HepG2 (cell line): ENCODE measurements around the gene CLDN4. TPM values are rescaled to one million over a fixed set of nuclear protein-coding genes. Genes with fewer than 3 reads are reported as not detected.

ENCODE experiments used
- BCL6 ChIP-seq: IDR thresholded peaks from 2 replicates; pipeline ENCODE4 v1.6.1; 2016; ENCODE audit warnings: missing genetic modification reagents, missing compliant biosample characterization
- DBP ChIP-seq: sonication (generic); formaldehyde crosslinking; IDR thresholded peaks from 2 replicates; pipeline ENCODE4 v1.4.0; 2020; ENCODE audit warnings: missing genetic modification reagents; ENCODE audit errors: not compliant biosample characterization
- FOXC1 ChIP-seq: sonication (generic); formaldehyde crosslinking; IDR thresholded peaks from 2 replicates; pipeline ENCODE4 v1.8.0; 2022; ENCODE audit warnings: mild to moderate bottlenecking, missing genetic modification reagents, borderline replicate concordance
- FOXO1 ChIP-seq: sonication (generic); formaldehyde crosslinking; IDR thresholded peaks from 2 replicates; pipeline ENCODE4 v1.4.0; 2020; ENCODE audit warnings: missing genetic modification reagents
- IRF1 ChIP-seq: sonication (generic); formaldehyde crosslinking; IDR thresholded peaks from 2 replicates; pipeline ENCODE4 v1.4.0; 2020; ENCODE audit warnings: low read depth, mild to moderate bottlenecking, missing genetic modification reagents
- JUN ChIP-seq: sonication (generic); formaldehyde crosslinking; IDR thresholded peaks from 2 replicates; pipeline ENCODE4 v1.4.0; 2020; ENCODE audit warnings: mild to moderate bottlenecking, missing genetic modification reagents
- LBX2 ChIP-seq: sonication (generic); formaldehyde crosslinking; IDR thresholded peaks from 2 replicates; pipeline ENCODE4 v1.5.0; 2020; ENCODE audit warnings: missing genetic modification reagents, mild to moderate bottlenecking, borderline replicate concordance
- PAWR ChIP-seq: sonication (generic); formaldehyde crosslinking; IDR thresholded peaks from 2 replicates; pipeline ENCODE4 v1.4.0; 2020; ENCODE audit warnings: missing genetic modification reagents, mild to moderate bottlenecking, borderline replicate concordance
- PCBP2 ChIP-seq: fragments of 200-400 bp; formaldehyde crosslinking; optimal IDR thresholded peaks from 2 replicates; pipeline ENCODE3; 2018; ENCODE audit warnings: low read length, low read depth; ENCODE audit not compliant: poor library complexity, severe bottlenecking
- RFXANK ChIP-seq: IDR thresholded peaks from 2 replicates; pipeline ENCODE4 v1.6.1; 2016
- TCF7L2 ChIP-seq: IDR thresholded peaks from 2 replicates; pipeline ENCODE4 v1.6.1; 2011; ENCODE audit warnings: mild to moderate bottlenecking, low read depth, low read length, moderate library complexity
- WIZ ChIP-seq: sonication (generic); formaldehyde crosslinking; IDR thresholded peaks from 2 replicates; pipeline ENCODE4 v1.5.1; 2020; ENCODE audit warnings: mild to moderate bottlenecking, missing genetic modification reagents
- XRCC5 ChIP-seq: fragments of 200-400 bp; formaldehyde crosslinking; optimal IDR thresholded peaks from 2 replicates; pipeline ENCODE3; 2017; ENCODE audit warnings: mild to moderate bottlenecking, low read length
- ZFP36 ChIP-seq: fragments of 150-350 bp; IDR thresholded peaks from 2 replicates; pipeline ENCODE4 v1.6.1; 2018; ENCODE audit warnings: borderline replicate concordance, low read length, low read depth; ENCODE audit not compliant: partially characterized antibody
- ZNF124 ChIP-seq: sonication (generic); formaldehyde crosslinking; IDR thresholded peaks from 2 replicates; pipeline ENCODE4 v1.4.0; 2020; ENCODE audit warnings: missing genetic modification reagents
- ZNF605 ChIP-seq: sonication (generic); formaldehyde crosslinking; IDR thresholded peaks from 2 replicates; pipeline ENCODE4 v1.8.0; 2022; ENCODE audit warnings: mild to moderate bottlenecking, missing genetic modification reagents
- ZNF629 ChIP-seq: sonication (generic); formaldehyde crosslinking; conservative IDR thresholded peaks from 2 replicates; pipeline ENCODE4 v1.5.0; 2020; ENCODE audit warnings: missing genetic modification reagents
- ZNF724P ChIP-seq: sonication (generic); formaldehyde crosslinking; IDR thresholded peaks from 2 replicates; pipeline ENCODE4 v1.8.0; 2022; ENCODE audit warnings: missing genetic modification reagents, borderline replicate concordance
- ZNF772 ChIP-seq: sonication (generic); formaldehyde crosslinking; IDR thresholded peaks from 2 replicates; pipeline ENCODE4 v1.5.0; 2020; ENCODE audit warnings: mild to moderate bottlenecking, missing genetic modification reagents
- ZNF782 ChIP-seq: sonication (generic); formaldehyde crosslinking; IDR thresholded peaks from 2 replicates; pipeline ENCODE4 v1.4.0; 2020; ENCODE audit warnings: missing genetic modification reagents, mild to moderate bottlenecking, borderline replicate concordance
- ZNF839 ChIP-seq: sonication (generic); formaldehyde crosslinking; IDR thresholded peaks from 2 replicates; pipeline ENCODE4 v1.4.0; 2020; ENCODE audit warnings: missing genetic modification reagents, mild to moderate bottlenecking, borderline replicate concordance
- polyA plus RNA-seq, 8 experiments: library from polyadenylated mRNA; depleted of rRNA in 3 of 8; stranded (reverse) in 7 of 8; unstranded in 1 of 8; fragments of >200 nt; fragmentation: Illumina TruSeq in 4 of 8; extraction: Trizol in 4 of 8; gene quantifications; 2 replicates each; pipeline versions ENCODE4 v1.2.1 to v1.2.3, GENCODE V29; 2011 to 2016; ENCODE audit warnings: low read depth in 4 of 8, missing spikeins in 1 of 8, mixed read lengths in 1 of 8; ENCODE audit not compliant: insufficient read depth in 1 of 8
- total RNA-seq, 5 experiments: library from RNA; depleted of rRNA; stranded (reverse); fragments of >200 nt; fragmentation: Illumina TruSeq; extraction: Trizol; gene quantifications; 2 replicates each; pipeline ENCODE4 v1.2.3, GENCODE V29; 2016; ENCODE audit warnings: low read depth in 1 of 5
- TF ChIP-seq, protein P1 (sequence below): sonication (generic); formaldehyde crosslinking; IDR thresholded peaks from 2 replicates; pipeline ENCODE4 v1.4.0; 2020; ENCODE audit warnings: missing genetic modification reagents
- TF ChIP-seq, protein P2 (sequence below): sonication (generic); formaldehyde crosslinking; conservative IDR thresholded peaks from 2 replicates; pipeline ENCODE4 v1.4.0; 2020; ENCODE audit warnings: mild to moderate bottlenecking, missing genetic modification reagents, moderate library complexity
- TF ChIP-seq, protein P3 (sequence below): IDR thresholded peaks from 2 replicates; pipeline ENCODE4 v1.6.1; 2016

CLDN4 gene
- total and polyA plus RNA-seq, 2 of the 13 experiments (the other 11 are each of a cell fraction or from before 2014, with no cell fraction given): 28.2 to 35.7 TPM

GRCh38 chr7:73871163-73872011 lies 40.6 kb downstream of the CLDN4 start (continued):
- TF ChIP-seq LBX2 (CRISPR knock-in tag) (no peak), JUN (CRISPR knock-in tag) (no peak), PAWR (CRISPR knock-in tag) (no peak), TCF7L2 (no peak), WIZ (CRISPR knock-in tag) (no peak), ZFP36 (no peak), BCL6 (no peak), ZNF772 (CRISPR knock-in tag) (no peak), ZNF782 (CRISPR knock-in tag) (no peak), ZNF629 (CRISPR knock-in tag) (no peak), DBP (CRISPR knock-in tag) (no peak), FOXO1 (CRISPR knock-in tag) (no peak), ZNF605 (CRISPR knock-in tag) (0 out of 2 replicates have a peak, but pooled peaks have one; percentile 27), PCBP2 (no peak), ZNF124 (CRISPR knock-in tag) (no peak), FOXC1 (CRISPR knock-in tag) (no peak), RFXANK (CRISPR knock-in tag) (no peak), IRF1 (CRISPR knock-in tag) (no peak), ZNF839 (CRISPR knock-in tag) (no peak), ZNF724P (CRISPR knock-in tag) (peak; percentile 43; the same call in 1 of the 2 replicates), XRCC5 (no peak)
- TF ChIP-seq, protein P1, sequence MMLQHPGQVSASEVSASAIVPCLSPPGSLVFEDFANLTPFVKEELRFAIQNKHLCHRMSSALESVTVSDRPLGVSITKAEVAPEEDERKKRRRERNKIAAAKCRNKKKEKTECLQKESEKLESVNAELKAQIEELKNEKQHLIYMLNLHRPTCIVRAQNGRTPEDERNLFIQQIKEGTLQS (CRISPR knock-in tag): no peak
- TF ChIP-seq, protein P2, sequence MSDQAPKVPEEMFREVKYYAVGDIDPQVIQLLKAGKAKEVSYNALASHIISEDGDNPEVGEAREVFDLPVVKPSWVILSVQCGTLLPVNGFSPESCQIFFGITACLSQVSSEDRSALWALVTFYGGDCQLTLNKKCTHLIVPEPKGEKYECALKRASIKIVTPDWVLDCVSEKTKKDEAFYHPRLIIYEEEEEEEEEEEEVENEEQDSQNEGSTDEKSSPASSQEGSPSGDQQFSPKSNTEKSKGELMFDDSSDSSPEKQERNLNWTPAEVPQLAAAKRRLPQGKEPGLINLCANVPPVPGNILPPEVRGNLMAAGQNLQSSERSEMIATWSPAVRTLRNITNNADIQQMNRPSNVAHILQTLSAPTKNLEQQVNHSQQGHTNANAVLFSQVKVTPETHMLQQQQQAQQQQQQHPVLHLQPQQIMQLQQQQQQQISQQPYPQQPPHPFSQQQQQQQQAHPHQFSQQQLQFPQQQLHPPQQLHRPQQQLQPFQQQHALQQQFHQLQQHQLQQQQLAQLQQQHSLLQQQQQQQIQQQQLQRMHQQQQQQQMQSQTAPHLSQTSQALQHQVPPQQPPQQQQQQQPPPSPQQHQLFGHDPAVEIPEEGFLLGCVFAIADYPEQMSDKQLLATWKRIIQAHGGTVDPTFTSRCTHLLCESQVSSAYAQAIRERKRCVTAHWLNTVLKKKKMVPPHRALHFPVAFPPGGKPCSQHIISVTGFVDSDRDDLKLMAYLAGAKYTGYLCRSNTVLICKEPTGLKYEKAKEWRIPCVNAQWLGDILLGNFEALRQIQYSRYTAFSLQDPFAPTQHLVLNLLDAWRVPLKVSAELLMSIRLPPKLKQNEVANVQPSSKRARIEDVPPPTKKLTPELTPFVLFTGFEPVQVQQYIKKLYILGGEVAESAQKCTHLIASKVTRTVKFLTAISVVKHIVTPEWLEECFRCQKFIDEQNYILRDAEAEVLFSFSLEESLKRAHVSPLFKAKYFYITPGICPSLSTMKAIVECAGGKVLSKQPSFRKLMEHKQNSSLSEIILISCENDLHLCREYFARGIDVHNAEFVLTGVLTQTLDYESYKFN (CRISPR knock-in tag): 0 out of 2 replicates have a peak, but pooled peaks have one; percentile 9
- TF ChIP-seq, protein P3, sequence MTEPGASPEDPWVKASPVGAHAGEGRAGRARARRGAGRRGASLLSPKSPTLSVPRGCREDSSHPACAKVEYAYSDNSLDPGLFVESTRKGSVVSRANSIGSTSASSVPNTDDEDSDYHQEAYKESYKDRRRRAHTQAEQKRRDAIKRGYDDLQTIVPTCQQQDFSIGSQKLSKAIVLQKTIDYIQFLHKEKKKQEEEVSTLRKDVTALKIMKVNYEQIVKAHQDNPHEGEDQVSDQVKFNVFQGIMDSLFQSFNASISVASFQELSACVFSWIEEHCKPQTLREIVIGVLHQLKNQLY (CRISPR knock-in tag): no peak
